ENCODE results near the gene JAML.

JAML gene

GRCh38 chr11:118251858-118252652 lies 27.2 kb upstream of the JAML start, which contains the start of gene MPZL3:
TSS of gene MPZL3 (minus strand) at chr11:118252365. CDS start at chr11:118252294, 71 bp downstream.
- TF ChIP-seq GATA2 (IDR thresholded peaks at IDR 0.05; ENCODE audit: low read depth, low read length) = no peak

- TF ChIP-seq GATA3 (IDR thresholded peaks at IDR 0.05; ENCODE audit: low read depth, low read length) = no peak
- no peak for TF ChIP-seq GATA2 (IDR thresholded peaks at IDR 0.05; ENCODE audit: low read depth, low read length)
Measured at GRCh38 chr11:118247041-118247440, 22.2 kb upstream of the JAML start.

DNA sequence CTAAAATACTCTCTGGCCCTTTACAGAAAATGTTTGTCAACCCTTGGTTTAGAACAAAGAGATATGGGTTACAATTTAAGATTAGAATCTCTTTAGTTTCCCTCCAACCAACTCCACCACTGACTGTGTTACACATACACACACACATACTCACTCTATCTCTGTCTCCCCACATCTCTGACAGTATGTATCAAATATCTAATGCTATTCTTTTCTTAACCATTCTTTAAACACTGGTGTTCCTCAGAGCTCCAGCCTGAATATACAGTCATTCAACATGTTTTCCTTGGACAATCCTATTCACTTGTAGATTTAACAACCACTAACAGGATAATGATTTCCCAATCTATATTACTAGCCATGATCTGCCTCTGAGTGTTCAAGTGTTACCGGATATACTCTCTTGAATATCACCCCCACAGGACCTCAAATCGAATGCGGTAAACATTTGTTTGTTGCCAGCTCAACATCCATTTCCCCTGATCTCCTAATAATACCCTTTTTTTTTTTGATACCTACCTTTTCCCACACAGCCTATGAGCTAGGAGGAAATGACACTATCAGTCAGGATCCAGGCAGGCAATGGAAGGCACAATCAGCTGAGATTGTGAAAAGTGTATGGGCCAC lies 21.2 kb upstream of the JAML start:
- TF ChIP-seq GATA3 (IDR thresholded peaks at IDR 0.05; ENCODE audit: low read depth, low read length) (no peak), GATA2 (IDR thresholded peaks at IDR 0.05; ENCODE audit: low read depth, low read length) (no peak)

DNA sequence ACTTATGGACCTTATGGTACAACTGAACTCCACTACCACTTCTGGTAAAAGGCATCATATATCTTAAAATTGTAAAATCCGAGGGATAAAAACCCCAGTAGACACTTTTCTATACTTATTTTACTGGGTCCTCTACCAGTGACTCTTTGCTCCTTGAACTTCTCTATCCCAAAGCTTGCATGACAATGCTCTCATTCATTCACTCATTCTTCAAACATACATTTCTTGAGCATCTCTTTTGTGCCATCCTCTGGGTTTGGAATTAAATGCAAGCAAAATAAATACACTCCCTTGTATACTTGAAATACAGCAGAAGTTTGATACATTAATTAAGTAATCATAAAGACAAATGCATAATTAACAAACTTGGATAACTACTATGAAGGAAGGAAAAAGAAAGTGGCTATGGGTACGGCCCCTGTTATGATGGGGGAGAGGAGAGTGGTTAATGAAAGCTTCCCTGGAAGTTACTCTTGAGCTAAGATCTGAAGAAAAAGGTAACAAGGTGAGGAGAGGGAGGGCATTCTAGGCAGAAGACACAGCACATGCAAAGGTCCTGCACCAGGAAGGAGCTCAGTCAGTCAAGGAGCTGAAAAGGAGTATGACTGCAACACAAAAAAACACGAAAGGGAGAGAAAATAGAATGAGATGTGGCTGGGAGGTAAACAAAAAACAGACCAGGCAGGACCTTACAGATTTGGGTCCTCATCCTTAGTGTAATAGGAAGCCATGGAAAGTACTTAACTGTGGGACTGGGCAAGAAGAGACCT lies 19.4 kb upstream of the JAML start:
- no peak for TF ChIP-seq GATA3 (IDR thresholded peaks at IDR 0.05; ENCODE audit: low read depth, low read length)
- TF ChIP-seq GATA2 (IDR thresholded peaks at IDR 0.05; ENCODE audit: low read depth, low read length) = no peak

- TF ChIP-seq GATA2 (IDR thresholded peaks at IDR 0.05; ENCODE audit: low read depth, low read length) = no peak
- TF ChIP-seq GATA3 (IDR thresholded peaks at IDR 0.05; ENCODE audit: low read depth, low read length) = no peak
Measured at GRCh38 chr11:118243161-118243560, 18.4 kb upstream of the JAML start.

GRCh38 chr11:118241764-118242098 lies 16.9 kb upstream of the JAML start:
- no peak for TF ChIP-seq GATA2 (IDR thresholded peaks at IDR 0.05; ENCODE audit: low read depth, low read length)
- TF ChIP-seq GATA3 (IDR thresholded peaks at IDR 0.05; ENCODE audit: low read depth, low read length) = no peak

DNA sequence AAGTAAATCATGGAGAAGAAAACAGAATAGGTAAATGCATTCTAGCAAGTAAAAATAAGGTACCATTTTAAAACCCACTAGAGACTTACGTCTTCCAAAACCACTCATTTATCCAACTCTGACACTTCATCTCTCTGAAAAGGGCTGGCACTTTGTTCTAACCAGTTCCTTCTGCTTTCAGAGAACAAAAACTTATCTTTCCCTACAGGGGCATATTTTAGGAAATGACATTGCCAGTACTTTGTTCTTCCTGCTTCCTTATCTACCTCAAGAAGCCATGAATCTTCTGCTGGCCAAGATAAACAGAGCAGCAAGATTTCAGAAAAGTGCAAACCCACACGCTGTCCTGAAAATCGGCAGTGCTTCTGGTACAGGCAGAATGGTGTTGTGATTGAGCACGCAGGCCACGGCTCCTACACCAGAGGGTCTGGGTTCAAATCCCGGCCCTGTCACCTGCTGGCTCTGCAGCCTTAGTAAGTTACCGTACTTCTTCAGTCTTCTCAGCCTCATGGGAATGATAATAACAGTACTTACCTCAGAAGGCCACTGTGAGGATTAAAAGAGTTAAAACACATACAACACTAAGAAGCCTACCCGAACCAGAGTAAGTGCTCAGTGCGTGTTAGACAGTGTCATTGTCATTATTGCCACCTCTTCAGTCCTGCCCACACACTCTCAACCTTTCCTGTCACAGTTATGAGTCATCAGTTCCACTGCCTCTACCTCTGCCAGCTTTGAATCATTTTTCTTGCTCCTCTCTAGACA lies 16.4 kb upstream of the JAML start:
- TF ChIP-seq GATA3 (IDR thresholded peaks at IDR 0.05; ENCODE audit: low read depth, low read length) (no peak), GATA2 (IDR thresholded peaks at IDR 0.05; ENCODE audit: low read depth, low read length) (no peak)

DNA sequence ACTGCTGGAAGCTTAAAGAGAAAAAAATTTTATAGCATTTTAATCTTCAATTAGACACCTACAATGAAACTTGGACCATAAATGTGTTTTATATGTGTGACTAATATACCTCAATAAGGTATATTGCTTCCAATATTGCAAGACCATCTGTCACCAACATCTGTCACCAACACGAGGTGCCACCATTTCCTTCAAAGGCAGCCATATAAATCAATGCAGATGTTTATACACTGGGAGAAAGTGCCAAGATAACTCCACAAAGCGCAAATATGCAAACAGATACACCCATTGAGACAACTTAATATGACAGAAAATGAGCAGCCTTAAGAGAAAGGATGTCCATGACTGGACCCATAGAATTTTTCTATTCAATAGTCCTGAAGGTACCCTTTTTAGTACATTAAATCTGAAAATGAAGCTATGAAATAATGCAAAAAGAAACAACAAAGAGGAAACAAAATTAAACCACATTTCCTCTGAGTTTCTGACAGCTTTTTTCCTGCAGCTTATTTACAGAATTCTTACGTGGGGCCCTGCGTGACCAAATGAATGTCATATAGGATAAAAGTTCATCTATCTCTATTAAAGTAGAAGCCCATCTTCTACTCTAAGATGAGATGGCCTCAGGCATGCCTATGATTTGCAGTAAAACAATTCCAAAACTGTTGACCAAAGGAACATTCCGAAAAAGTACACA lies 14.8 kb upstream of the JAML start:
- TF ChIP-seq GATA3 (IDR thresholded peaks at IDR 0.05; ENCODE audit: low read depth, low read length) = no peak
- TF ChIP-seq GATA2 (IDR thresholded peaks at IDR 0.05; ENCODE audit: low read depth, low read length) = no peak

DNA sequence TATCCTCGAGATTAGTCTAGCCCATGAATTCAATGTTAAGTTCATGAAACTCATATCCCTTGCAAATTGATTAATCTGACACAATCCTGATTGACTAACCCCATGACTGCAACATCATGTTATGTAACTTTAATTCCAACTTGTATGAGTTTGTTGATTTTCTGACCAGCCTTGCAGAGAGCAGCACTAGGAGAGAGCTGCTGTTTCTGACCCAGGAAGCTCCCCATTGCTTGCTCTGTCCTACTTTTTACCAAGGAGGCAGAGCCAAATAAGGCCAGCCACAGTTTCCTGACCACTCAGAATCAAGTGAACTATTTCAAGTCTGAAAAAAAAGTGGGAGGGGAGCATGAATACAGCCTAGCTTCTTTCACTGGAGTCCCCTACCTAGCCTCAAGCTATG lies 14.1 kb upstream of the JAML start:
- TF ChIP-seq GATA2 (IDR thresholded peaks at IDR 0.05; ENCODE audit: low read depth, low read length) (no peak), GATA3 (IDR thresholded peaks at IDR 0.05; ENCODE audit: low read depth, low read length) (no peak)

- no peak for TF ChIP-seq GATA2 (IDR thresholded peaks at IDR 0.05; ENCODE audit: low read depth, low read length)
- TF ChIP-seq GATA3 (IDR thresholded peaks at IDR 0.05; ENCODE audit: low read depth, low read length) = no peak
Measured at GRCh38 chr11:118238421-118238820, 13.6 kb upstream of the JAML start.

DNA sequence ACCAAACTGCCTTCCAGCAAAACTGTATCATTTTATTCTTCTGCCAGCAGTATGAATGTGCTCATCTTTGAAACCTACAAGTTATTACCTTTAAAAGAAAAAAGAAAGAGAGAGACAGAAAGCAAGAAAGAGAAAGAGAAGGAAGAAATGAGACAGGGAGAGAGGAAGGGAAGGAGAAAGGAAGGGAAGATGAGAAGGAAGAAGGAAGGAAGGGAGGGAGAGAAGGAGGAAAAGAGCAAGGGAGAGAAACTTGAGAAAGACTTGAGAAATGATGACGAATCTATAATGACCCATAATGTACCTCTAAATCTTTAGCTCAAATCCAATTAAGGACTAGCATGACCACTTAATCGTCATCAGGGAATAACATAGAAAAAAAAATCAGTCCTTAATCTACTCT lies 11.4 kb upstream of the JAML start:
- TF ChIP-seq GATA2 (IDR thresholded peaks at IDR 0.05; ENCODE audit: low read depth, low read length) (no peak), GATA3 (IDR thresholded peaks at IDR 0.05; ENCODE audit: low read depth, low read length) (no peak)

DNA sequence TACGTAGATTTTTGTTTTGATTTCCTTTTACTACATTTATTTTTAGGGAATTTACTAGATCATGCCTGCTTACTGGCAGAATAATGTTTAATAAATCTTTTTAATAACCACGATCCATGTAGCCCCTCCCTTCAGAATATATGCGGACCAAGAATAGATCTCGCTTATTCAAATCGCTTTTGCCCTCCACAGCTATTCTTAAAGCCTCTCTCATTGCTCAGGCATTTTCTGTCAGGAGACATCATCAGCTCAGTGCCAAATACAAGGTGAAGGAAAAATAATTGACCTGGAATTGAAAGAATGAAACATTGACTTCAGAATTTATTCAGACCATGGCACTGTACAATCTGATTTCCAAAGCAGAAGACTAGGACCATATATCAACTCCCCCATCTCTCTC lies 10.0 kb upstream of the JAML start:
- TF ChIP-seq GATA3 (IDR thresholded peaks at IDR 0.05; ENCODE audit: low read depth, low read length) (no peak), GATA2 (IDR thresholded peaks at IDR 0.05; ENCODE audit: low read depth, low read length) (no peak)

- TF ChIP-seq GATA2 (IDR thresholded peaks at IDR 0.05; ENCODE audit: low read depth, low read length) (no peak), GATA3 (IDR thresholded peaks at IDR 0.05; ENCODE audit: low read depth, low read length) (no peak)
Measured at GRCh38 chr11:118233850-118234249, 9.0 kb upstream of the JAML start.

All from SH-SY5Y (cell line).